Hepatocyte (in vitro differentiated cells): Measurements from ENCODE around the gene HUWE1. TPM values are rescaled to one million over a fixed set of nuclear protein-coding genes. Genes with fewer than 3 reads are reported as not detected.
A peak's percentile ranks its signal among the peaks of the same experiment; 100 is the strongest.

ENCODE experiments used
- DNase-seq: peaks from one replicate; pipeline ENCODE4 v3.0.0-alpha.2; 2016; ENCODE audit warnings: low spot score
- H2AFZ ChIP-seq: fragments of 200-600 bp; sonication (generic); 2 replicates; pipeline ENCODE4 v1.6.0; 2016; ENCODE audit warnings: antibody characterized with exemption, mild to moderate bottlenecking
- H3K27ac ChIP-seq: fragments of 200-600 bp; sonication (generic); 2 replicates; pipeline ENCODE4 v1.5.1; 2016; ENCODE audit warnings: mild to moderate bottlenecking
- H3K27me3 ChIP-seq: fragments of 200-600 bp; sonication (generic); 2 replicates; pipeline ENCODE4 v1.6.1; 2016
- H3K36me3 ChIP-seq: fragments of 200-600 bp; sonication (generic); replicated peaks from 2 replicates; pipeline ENCODE4 v1.5.1; 2016; ENCODE audit warnings: low read depth; ENCODE audit not compliant: insufficient read depth
- H3K4me1 ChIP-seq: fragments of 200-600 bp; sonication (generic); 2 replicates; pipeline ENCODE4 v1.5.1; 2016; ENCODE audit warnings: mild to moderate bottlenecking, moderate library complexity; ENCODE audit not compliant: insufficient read depth
- H3K4me2 ChIP-seq: fragments of 200-600 bp; sonication (generic); 2 replicates; pipeline ENCODE4 v1.6.0; 2016
- H3K4me3 ChIP-seq: fragments of 200-600 bp; sonication (generic); 2 replicates; pipeline ENCODE4 v1.5.1; 2016; ENCODE audit warnings: mild to moderate bottlenecking
- H3K79me2 ChIP-seq: fragments of 200-600 bp; sonication (generic); 2 replicates; pipeline ENCODE4 v1.6.0; 2017; ENCODE audit warnings: mild to moderate bottlenecking
- H3K9me2 ChIP-seq: fragments of 200-600 bp; sonication (generic); replicated peaks from 2 replicates; pipeline ENCODE4 v1.6.0; 2017; ENCODE audit warnings: mild to moderate bottlenecking; ENCODE audit not compliant: insufficient read depth
- H3K9me3 ChIP-seq: fragments of 200-600 bp; sonication (generic); 2 replicates; pipeline ENCODE4 v1.5.1; 2016; ENCODE audit warnings: low read depth, mild to moderate bottlenecking
- H4K20me1 ChIP-seq: fragments of 200-600 bp; sonication (generic); 2 replicates; pipeline ENCODE4 v1.6.0; 2016; ENCODE audit warnings: mild to moderate bottlenecking; ENCODE audit not compliant: insufficient read depth, poor library complexity, severe bottlenecking
- EZH2 ChIP-seq: fragments of 200-600 bp; sonication (generic); IDR thresholded peaks from 2 replicates; pipeline ENCODE4 v1.6.1; 2016; ENCODE audit warnings: antibody characterized with exemption, mild to moderate bottlenecking, borderline replicate concordance
- EZH2phosphoT487 ChIP-seq: fragments of 200-600 bp; sonication (generic); IDR thresholded peaks from one replicate; pipeline ENCODE4 v1.6.1; 2018; ENCODE audit warnings: antibody characterized with exemption, mild to moderate bottlenecking, low read depth, moderate library complexity; ENCODE audit not compliant: unreplicated experiment, severe bottlenecking
- WGBS: methylation state at CpG from one replicate; pipeline ENCODE4 v1.1.6; 2016; ENCODE audit warnings: low lambda C conversion rate; ENCODE audit errors: missing lambda C conversion rate; 5-methylcytosine and 5-hydroxymethylcytosine counted together
- polyA plus RNA-seq: library from polyadenylated mRNA; unstranded; fragments of >200 nt; fragmentation: Nextera tagmentation; extraction: Ambion mirVana; gene quantifications from 2 replicates; pipeline ENCODE4 v1.2.1, GENCODE V29; 2016
- total RNA-seq: library from RNA; depleted of rRNA; stranded (reverse); fragments of >200 nt; gene quantifications from 2 replicates; pipeline ENCODE4 v1.2.3, GENCODE V29; 2014
- TF ChIP-seq, protein P1 (sequence below): fragments of 200-600 bp; sonication (generic); IDR thresholded peaks from 2 replicates; pipeline ENCODE4 v1.5.1; 2016; ENCODE audit warnings: antibody characterized with exemption, mild to moderate bottlenecking; ENCODE audit not compliant: poor library complexity

The HUWE1 gene
- total and polyA plus RNA-seq, 2 experiments from 2014 or later: 39.2 to 104 TPM

DNA sequence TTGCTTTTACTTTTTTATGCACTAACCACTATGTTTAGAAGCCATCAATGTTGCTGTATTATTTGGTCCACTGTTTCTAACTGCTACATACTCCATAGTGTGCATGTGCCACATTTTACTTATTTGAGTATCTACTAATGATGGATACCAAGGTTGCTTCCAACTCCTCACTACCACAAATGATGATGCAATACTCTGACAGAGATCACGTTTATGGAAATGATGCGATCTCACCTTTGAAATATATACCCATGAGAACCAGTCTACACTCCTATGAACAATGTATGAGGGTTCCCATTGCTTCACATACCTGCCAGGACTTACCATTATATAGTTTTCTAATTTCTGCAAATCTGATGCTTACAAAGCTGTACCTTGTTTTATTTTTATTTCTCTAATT lies 44.2 kb downstream of the HUWE1 start:
- no peaks in the 10 kb centered on the region for H4K20me1 ChIP-seq
- H3K27me3 ChIP-seq: no peaks in the 10 kb centered on the region
- peaks cover 11% of the 10 kb centered on the region for H3K79me2 ChIP-seq
- no peak overlapping the region for H3K27ac ChIP-seq
- no peak for DNase-seq
- H3K9me2 ChIP-seq: no peaks in the 10 kb centered on the region
- H3K4me1 ChIP-seq: no peaks in the 10 kb centered on the region
- no peak overlapping the region for H2AFZ ChIP-seq
- H3K4me2 ChIP-seq: no peak overlapping the region
- H3K4me3 ChIP-seq: no peak overlapping the region
- WGBS: 67% methylated on average over 2 of the region's 2 CpGs
- H3K36me3 ChIP-seq: no peaks in the 10 kb centered on the region
- H3K9me3 ChIP-seq: no peaks in the 10 kb centered on the region
- TF ChIP-seq EZH2 (no peak), EZH2phosphoT487 (no peak)
- TF ChIP-seq, protein P1, sequence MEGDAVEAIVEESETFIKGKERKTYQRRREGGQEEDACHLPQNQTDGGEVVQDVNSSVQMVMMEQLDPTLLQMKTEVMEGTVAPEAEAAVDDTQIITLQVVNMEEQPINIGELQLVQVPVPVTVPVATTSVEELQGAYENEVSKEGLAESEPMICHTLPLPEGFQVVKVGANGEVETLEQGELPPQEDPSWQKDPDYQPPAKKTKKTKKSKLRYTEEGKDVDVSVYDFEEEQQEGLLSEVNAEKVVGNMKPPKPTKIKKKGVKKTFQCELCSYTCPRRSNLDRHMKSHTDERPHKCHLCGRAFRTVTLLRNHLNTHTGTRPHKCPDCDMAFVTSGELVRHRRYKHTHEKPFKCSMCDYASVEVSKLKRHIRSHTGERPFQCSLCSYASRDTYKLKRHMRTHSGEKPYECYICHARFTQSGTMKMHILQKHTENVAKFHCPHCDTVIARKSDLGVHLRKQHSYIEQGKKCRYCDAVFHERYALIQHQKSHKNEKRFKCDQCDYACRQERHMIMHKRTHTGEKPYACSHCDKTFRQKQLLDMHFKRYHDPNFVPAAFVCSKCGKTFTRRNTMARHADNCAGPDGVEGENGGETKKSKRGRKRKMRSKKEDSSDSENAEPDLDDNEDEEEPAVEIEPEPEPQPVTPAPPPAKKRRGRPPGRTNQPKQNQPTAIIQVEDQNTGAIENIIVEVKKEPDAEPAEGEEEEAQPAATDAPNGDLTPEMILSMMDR: no peak

GRCh38 chrX:53639257-53639656 lies 47.3 kb downstream of the HUWE1 start:
- Histone ChIP-seq H3K79me2 (peaks cover 19% of the 10 kb centered on the region), H3K27me3 (no peaks in the 10 kb centered on the region), H3K4me3 (no peak overlapping the region), H3K9me3 (no peaks in the 10 kb centered on the region), H3K4me2 (no peak overlapping the region), H4K20me1 (no peaks in the 10 kb centered on the region), H2AFZ (no peak overlapping the region), H3K9me2 (no peaks in the 10 kb centered on the region), H3K4me1 (no peaks in the 10 kb centered on the region), H3K36me3 (no peaks in the 10 kb centered on the region), H3K27ac (no peak overlapping the region)
- no peak for DNase-seq
- TF ChIP-seq, protein P1: no peak
- TF ChIP-seq EZH2phosphoT487 (no peak), EZH2 (no peak)

- TF ChIP-seq EZH2phosphoT487: no peak
- TF ChIP-seq, protein P1: no peak
- TF ChIP-seq EZH2: no peak
- Histone ChIP-seq H3K27me3 (no peaks in the 10 kb centered on the region), H3K79me2 (peaks cover 16% of the 10 kb centered on the region), H3K4me3 (no peak overlapping the region), H3K9me2 (no peaks in the 10 kb centered on the region), H3K36me3 (no peaks in the 10 kb centered on the region), H2AFZ (no peak overlapping the region), H3K4me2 (no peak overlapping the region), H3K27ac (no peak overlapping the region), H3K4me1 (no peaks in the 10 kb centered on the region), H4K20me1 (peaks cover 2% of the 10 kb centered on the region), H3K9me3 (no peaks in the 10 kb centered on the region)
- no peak for DNase-seq
- WGBS: 88% methylated on average over 2 of the region's 2 CpGs
Observed at GRCh38 chrX:53637479-53637878, 49.0 kb downstream of the HUWE1 start.

GRCh38 chrX:53631156-53631555 lies 55.4 kb downstream of the HUWE1 start:
- Histone ChIP-seq H3K27me3 (no peaks in the 10 kb centered on the region), H3K27ac (peak overlapping the region; percentile 5), H3K79me2 (peaks cover 5% of the 10 kb centered on the region), H2AFZ (no peak overlapping the region), H3K9me3 (no peaks in the 10 kb centered on the region), H3K4me1 (no peaks in the 10 kb centered on the region), H3K9me2 (no peaks in the 10 kb centered on the region), H4K20me1 (peaks cover 4% of the 10 kb centered on the region), H3K4me3 (no peak overlapping the region), H3K36me3 (no peaks in the 10 kb centered on the region), H3K4me2 (no peak overlapping the region)
- TF ChIP-seq EZH2: no peak
- TF ChIP-seq EZH2phosphoT487: no peak
- TF ChIP-seq, protein P1: no peak
- DNase-seq: no peak
- 68% methylated on average over 2 of the region's 2 CpGs for WGBS
